C1 segment of cervical spinal cord (tissue), 14 donors: ENCODE data around the gene CCRL2.
A peak's percentile ranks its signal among the peaks of the same experiment; 100 is the strongest.
"Not testable (repeated sequence)": the region's sequence is repeated elsewhere in the genome, so short reads cannot be mapped to it uniquely, and the experiment has no call there.

Experiments
- DNase-seq, 14 donors: peaks; one replicate each; lab custom pipeline; 2025; lab: John Stamatoyannopoulos, UW

CCRL2 gene

GRCh38 chr3:46402902-46403301 lies 4.2 kb upstream of the CCRL2 start:
- not testable (repeated sequence) for DNase-seq

- peak in 2 of 14 donors; percentile 2 to 23 for DNase-seq
Observed at GRCh38 chr3:46405301-46406019, 1.6 kb upstream of the CCRL2 start.

GRCh38 chr3:46406443-46406787 lies 644 bp upstream of the CCRL2 start:
- peak in 2 of 14 donors; percentile 15 to 22 for DNase-seq

GRCh38 chr3:46407970-46408369 lies 911 bp downstream of the CCRL2 start:
- DNase-seq = no peak

GRCh38 chr3:46408853-46409252 lies 1.8 kb downstream of the CCRL2 start:
- no peak for DNase-seq

- DNase-seq = peak in 2 of 14 donors; percentile 6 to 30
Observed at GRCh38 chr3:46409739-46410489, 2.9 kb downstream of the CCRL2 start.

GRCh38 chr3:46410669-46411068 lies 3.6 kb downstream of the CCRL2 start:
- DNase-seq = no peak

- no peak for DNase-seq
Observed at GRCh38 chr3:46411271-46411670, 4.2 kb downstream of the CCRL2 start.

GRCh38 chr3:46412786-46413298 lies 5.8 kb downstream of the CCRL2 start:
- DNase-seq = no peak

GRCh38 chr3:46413951-46414350 lies 6.9 kb downstream of the CCRL2 start:
- no peak for DNase-seq

GRCh38 chr3:46414739-46415138 lies 7.7 kb downstream of the CCRL2 start:
- DNase-seq = no peak

- no peak for DNase-seq
Observed at GRCh38 chr3:46416125-46416810, 9.2 kb downstream of the CCRL2 start.

GRCh38 chr3:46416811-46417510 lies 9.9 kb downstream of the CCRL2 start:
- no peak for DNase-seq

- DNase-seq = no peak
Observed at GRCh38 chr3:46417841-46418611, 11.0 kb downstream of the CCRL2 start.

GRCh38 chr3:46419816-46420215 lies 12.8 kb downstream of the CCRL2 start:
- no peak for DNase-seq

- DNase-seq = no peak
Observed at GRCh38 chr3:46420931-46421330, 13.9 kb downstream of the CCRL2 start.

- no peak for DNase-seq
Observed at GRCh38 chr3:46422617-46423016, 15.6 kb downstream of the CCRL2 start.

GRCh38 chr3:46423588-46423987 lies 16.5 kb downstream of the CCRL2 start:
- no peak for DNase-seq

GRCh38 chr3:46426476-46426875 lies 19.4 kb downstream of the CCRL2 start:
- DNase-seq = not testable (repeated sequence)

- DNase-seq = not testable (repeated sequence)
Observed at GRCh38 chr3:46427404-46427803, 20.3 kb downstream of the CCRL2 start.
